SKM-1 treated with dmso at 0.1 percent for 144 hours (cell line): ENCODE results near the gene PLEKHM3.
A peak's percentile ranks its signal among the peaks of the same experiment; 100 is the strongest.
"Not testable (repeated sequence)": the region's sequence is repeated elsewhere in the genome, so short reads cannot be mapped to it uniquely, and the experiment has no call there.

ENCODE experiments used
- DNase-seq: peaks from one replicate; lab custom pipeline; 2025; ENCODE audit not compliant: unreplicated experiment; lab: John Stamatoyannopoulos, UW

PLEKHM3 gene

DNA sequence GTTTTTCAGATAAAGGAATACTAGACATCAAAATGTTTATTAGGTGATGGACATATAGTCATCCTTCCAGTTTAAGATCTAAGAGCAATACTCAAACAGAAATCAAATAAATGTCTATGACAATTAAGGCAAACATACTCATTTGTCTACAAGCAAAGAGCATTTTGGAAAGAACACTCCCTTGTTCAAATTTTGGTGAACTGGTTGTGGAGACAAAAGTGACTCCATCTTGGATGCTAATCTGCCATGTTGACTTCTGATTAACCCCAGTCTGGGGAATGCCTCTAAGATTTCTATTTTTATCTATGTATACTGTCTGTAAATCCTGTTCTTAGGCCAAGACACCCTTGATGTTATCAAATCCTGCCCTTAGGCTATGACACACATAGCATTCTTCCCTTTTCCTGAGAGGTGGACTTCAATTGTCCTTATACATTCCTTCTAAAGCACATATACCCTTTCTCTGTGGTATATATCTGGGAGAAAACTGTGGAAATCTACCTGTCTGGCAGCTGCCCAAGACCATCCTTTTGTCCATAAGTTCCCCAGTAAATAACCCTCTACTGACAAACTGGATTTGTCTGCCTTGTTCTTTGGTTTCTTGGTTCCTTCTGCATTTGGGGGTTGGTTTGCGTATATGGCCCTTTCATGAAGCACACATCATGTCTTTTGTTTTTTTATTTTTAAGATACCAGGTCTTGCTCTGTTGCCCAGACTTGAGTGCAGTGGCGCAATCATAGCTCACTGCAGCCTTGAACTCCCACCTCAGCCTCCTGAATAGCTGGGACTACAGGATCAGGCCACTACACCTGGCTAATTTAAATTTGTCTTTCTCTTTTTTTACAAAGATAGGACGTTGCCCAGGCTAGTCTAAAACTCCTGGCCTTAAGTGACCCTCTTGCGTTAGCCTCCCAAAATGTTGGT lies 12.5 kb upstream of the PLEKHM3 start:
- no peak for DNase-seq

- no peak for DNase-seq
Measured at GRCh38 chr2:208036357-208036756, 11.0 kb upstream of the PLEKHM3 start.

GRCh38 chr2:208034503-208035140 lies 9.3 kb upstream of the PLEKHM3 start:
- no peak for DNase-seq

DNA sequence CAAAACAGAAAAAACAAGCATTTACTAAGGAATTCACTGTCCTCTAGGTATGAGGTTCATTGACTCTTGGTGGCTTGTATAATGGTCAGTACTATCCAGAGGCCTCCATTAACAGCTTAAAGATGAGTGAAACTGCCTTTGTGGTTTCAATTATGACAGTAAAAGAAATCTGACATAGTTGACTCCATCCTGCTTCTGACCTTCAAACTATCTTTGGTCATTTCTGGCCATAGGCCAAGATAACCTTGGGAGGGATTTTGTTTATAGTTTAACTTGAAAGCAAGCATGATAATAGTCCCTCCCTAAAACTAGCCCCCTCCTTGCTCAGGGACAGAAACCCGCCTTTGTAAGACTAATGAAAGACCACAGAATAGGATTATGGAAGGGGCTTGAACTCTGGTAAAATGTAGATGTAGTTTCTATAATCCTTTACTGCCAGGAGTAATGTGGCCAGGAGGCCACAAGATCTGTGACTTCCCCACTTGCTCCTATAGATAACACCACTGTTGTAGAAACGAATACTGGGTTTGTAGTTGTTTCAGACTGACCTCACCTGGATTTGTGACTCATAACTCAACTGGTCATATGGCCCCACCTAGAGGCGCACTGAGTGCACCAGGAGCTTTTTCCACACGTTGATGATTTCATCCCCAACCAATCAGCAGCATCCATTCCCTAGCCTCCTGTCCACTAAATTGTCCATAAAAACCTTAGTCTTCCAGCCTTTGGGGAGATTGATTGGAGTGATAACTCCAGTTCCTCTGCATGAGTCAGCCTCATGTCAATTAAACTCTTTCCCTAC lies 8.6 kb upstream of the PLEKHM3 start:
- DNase-seq, result peak; percentile 28

DNA sequence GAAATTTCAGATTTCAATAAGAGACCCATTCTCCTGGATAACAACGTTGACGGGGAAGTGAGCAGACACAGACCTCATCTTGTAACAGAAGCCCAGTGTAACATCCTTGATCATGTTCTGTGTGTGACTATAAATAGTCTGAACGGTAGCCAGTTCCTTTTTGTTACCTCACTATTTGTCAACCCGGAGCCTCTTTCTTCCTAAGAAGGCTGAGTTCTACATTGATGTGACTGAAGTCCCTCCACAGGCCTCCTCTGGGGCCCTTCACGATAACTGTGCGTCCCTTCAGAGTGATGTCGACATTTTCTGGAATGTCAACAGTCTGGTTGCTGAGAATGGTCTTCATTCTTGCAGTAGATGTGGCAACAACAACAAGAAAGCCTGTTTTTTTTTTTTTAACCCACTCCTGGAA lies 6.3 kb upstream of the PLEKHM3 start:
- peak; percentile 91 for DNase-seq

GRCh38 chr2:208025814-208026184 lies 472 bp upstream of the PLEKHM3 start:
- DNase-seq, result no peak

DNA sequence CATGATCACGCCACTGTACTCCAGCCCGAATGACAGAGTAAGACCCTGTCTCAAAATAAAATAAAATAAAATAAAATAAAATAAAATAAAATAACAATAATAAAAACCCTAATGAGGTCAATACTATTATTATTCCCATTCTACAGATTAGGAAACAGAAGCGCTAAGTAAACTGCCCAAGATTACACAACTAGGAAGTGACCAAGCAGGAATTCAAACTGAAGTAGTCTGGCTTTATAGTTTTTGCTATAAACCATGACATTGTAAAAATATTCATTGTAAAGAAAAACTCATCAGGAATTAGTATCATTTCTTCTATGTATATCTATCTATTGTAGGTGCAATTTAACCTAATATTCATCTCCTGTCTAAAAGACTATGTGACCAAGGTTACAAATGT lies 1.2 kb downstream of the PLEKHM3 start:
- DNase-seq, result no peak

DNA sequence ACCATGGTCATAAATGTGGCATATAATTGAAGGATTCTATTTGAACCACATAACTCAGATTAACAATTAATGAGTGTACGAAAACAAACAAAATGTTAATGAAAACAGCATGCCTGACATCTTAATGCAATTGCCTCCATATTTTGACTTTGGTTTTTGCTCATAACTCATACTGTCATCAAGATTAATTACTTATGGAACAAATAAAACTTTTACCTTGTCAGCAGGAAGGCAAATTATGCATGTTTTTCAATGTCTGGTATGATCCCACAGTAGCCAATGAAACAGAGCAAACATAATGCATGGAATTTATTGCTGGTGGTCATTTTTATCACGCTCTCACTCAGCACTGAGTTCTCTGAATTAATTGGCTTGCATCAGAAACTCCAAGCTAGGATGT lies 5.1 kb downstream of the PLEKHM3 start:
- no peak for DNase-seq

DNA sequence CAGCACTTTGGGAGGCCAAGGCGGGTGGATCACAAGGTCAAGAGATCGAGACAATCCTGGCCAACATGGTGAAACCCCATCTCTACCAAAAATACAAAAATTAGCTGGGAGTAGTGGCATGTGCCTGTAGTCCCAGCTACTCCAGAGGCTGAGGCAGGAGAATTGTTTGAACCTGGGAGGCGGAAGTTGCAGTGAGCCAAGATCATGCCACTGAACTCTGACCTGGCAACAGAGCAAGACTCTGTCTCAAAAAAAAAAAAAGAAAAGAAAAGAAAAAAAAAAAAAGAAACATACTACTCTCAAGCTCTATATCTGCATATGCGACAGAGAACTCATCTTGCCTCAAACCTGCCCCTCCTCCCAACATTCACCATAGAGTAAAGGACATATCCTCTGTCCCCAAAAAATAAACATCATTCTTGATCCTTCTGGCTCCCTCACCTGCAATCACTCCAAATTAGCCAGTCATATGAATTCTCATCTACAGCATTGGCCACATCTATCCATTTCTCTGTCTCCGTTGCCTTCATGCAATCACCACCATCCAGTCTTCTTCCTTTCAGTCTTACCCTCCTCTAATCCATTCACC lies 7.1 kb downstream of the PLEKHM3 start:
- DNase-seq, result not testable (repeated sequence)

DNA sequence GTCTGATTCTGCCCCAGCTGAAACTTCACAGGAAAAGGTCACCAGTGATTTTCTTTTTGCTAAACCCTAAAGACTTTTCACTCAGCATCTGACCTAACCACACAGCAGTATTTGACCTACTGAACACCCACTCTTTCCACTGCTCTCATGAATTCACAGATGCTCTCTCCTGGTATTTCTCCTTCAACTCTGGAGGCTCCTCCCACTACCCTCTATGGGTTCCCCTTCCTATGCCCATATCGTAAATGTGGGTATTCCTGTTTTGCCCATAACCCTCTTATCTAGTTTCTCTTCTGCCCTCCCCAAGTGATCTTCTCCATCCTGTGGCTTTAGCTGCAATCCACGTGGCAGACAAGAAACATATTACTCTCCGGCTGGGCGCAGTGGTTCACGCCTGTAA lies 7.6 kb downstream of the PLEKHM3 start:
- DNase-seq, result no peak

DNA sequence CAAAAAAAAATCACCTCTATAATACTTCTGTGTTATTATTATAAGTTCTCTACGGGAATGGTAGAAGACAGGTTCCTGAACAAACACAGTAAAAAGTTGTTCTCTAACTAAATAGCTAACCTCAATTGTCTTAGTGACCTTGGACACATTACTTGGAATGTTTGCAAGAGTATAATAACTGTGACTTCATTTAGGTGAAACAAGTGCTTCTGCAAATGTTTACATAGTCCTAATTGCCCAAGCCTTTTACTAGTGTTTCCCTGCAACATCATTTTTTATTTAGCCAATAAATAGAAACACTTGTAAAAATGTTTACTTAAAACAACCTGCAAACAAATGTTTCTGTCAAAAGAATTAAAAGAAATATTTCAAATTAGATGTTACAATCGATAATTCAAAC lies 9.9 kb downstream of the PLEKHM3 start:
- no peak for DNase-seq

DNA sequence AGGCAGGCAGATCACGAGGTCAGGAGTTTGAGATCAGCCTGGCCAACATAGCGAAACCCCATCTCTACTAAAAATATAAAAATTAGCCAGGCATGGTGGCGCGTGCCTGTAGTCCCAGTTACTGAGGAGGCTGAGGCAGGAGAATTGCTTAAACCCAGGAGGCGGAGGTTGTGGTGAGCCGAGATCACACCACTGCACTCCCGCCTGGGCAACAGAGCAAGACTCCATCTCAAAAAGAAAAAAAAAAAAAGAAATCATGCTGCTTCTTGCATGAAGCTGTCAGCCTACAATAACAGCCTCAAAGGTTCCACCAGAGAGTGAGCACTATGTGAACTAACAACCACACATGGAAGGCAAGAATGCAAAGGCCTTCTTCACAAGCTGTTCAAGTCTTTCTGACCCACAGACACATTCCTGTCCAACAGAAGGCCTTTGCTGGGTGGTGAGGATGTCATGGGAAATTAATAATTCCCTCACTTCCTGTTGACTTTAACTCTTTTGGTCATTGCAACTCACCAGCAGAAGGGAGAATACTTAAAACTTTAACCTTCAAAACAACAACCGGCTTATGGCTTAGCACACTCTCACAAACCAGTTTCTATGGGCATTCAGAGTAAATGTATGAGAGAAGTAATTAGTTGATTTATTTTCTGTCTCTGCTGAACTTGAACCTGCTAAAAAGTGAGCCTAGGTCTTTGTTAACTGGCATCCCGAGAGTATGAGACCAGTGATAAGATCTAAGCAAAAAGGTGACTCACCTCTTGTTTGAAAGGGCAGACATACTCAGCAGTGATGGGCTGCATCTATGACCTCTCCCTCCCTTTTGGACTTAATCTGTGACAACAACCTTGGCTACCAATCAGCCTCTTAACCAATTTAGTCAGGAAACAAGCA lies 11.8 kb downstream of the PLEKHM3 start:
- no peak for DNase-seq

- DNase-seq, result peak; percentile 43
Measured at GRCh38 chr2:208012449-208012848, 12.9 kb downstream of the PLEKHM3 start.

DNA sequence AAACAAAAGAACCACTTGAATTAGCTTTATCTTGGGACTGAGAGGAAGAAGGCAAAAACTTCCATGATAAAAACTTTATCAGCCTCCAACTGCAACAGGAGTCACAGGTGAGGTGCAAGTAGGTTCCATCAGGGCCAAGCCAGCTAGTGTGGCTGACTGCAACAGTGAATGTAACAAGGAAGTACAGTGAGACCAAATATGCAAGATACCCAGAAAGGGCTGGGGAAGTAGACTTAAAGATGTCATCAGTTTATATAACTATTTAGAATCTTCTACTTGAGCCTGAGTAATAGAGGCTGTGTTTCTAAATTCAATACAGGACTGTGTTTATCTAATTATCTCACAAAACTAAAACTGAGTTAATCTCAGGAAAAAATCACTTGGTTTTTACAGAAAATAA lies 14.8 kb downstream of the PLEKHM3 start:
- DNase-seq, result peak; percentile 60

DNA sequence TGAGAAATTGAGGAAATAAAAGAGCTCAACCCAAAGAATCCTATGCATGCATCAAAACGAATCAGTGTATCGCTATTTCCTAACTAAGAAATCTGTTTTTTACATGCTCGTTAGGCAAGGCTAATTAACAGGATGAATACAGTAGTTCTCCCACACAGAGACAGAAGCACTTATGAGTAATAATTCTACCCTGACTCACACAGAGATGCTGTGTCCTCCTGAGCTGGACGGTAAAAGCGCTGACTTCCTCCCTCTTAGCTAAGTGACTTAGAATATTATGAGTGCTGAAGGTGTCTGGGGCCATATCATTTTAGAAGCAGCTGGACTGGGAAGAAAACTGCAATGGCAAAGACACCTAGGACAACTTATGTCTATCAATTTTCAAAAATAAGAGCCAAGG lies 18.5 kb downstream of the PLEKHM3 start:
- DNase-seq, result no peak

- no peak for DNase-seq
Measured at GRCh38 chr2:208006337-208006736, 19.0 kb downstream of the PLEKHM3 start.

GRCh38 chr2:208001924-208002323 lies 23.4 kb downstream of the PLEKHM3 start:
- no peak for DNase-seq

DNA sequence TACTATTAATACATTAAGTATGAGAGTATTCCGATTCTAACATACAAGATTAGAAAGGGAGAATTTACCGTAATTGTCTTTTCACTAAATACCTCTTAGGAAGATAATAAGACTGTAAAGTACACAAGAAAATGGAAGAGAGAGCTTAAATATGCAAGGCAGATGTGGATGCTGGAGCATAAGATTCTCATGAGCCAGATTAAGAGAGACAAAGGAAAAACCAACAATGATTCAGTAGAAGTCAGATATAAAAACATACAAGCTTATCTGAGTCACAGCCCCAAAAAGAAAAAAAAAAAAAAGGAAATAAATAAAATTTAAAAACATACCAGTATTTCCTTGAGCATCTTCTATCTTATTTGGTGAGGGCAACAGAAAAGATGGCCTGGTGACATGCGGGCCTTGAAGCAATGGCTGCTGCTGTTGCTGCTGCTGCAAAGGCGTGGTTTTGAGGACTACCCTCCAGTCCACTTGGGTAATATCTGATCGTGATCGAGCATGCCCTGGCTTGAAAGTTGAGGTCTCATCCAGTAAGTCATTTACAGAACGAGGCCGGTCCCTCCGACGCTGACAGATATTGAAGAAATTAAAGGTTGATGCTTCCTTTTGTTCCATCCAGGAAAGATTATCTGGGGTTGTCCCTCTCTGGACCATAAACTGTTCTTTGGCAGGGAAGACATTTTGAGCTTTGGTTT lies 24.5 kb downstream of the PLEKHM3 start:
- DNase-seq, result no peak

DNA sequence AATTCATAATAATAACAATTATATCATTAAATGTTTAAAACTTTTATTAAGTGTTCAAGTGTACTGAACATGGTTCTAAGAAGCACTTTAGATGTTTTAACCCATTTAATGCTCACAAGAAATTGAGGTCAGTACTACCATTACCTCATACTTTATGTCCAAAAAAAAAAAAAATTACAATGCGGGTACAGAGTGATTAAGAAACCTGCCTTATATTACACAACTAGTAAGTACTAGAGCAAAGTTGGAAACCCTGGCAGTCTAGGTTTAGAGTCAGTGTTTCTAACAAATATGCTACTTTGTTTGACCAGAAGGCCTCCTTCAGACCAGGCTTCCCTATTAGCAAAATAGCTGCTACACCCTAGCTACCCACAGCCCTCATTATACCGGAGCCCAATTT lies 28.5 kb downstream of the PLEKHM3 start:
- DNase-seq, result peak; percentile 22

GRCh38 chr2:207995887-207996286 lies 29.4 kb downstream of the PLEKHM3 start:
- no peak for DNase-seq
